Neural cell (in vitro differentiated cells): ENCODE data around the gene NPHP4.

ENCODE experiments used
- CTCF ChIP-seq: fragments of 450-650 bp; IDR thresholded peaks from 2 replicates; pipeline ENCODE4 v1.5.1; 2014; ENCODE audit warnings: antibody characterized with exemption, mild to moderate bottlenecking, moderate library complexity; ENCODE audit not compliant: poor library complexity, severe bottlenecking
- EP300 ChIP-seq: fragments of 450-650 bp; conservative IDR thresholded peaks from 2 replicates; pipeline ENCODE4 v1.6.1; 2014; ENCODE audit warnings: antibody characterized with exemption, mild to moderate bottlenecking, moderate library complexity; ENCODE audit not compliant: poor library complexity, severe bottlenecking
- EZH2 ChIP-seq: fragments of 200-600, 300-800 bp; shearing (Covaris generic), sonication (generic); IDR thresholded peaks from 2 replicates; pipeline ENCODE4 v1.6.1; 2014; ENCODE audit warnings: antibody characterized with exemption, low read length, borderline replicate concordance, mild to moderate bottlenecking; ENCODE audit not compliant: insufficient read depth, poor library complexity, severe bottlenecking
- POLR2AphosphoS5 ChIP-seq: IDR thresholded peaks from 2 replicates; pipeline ENCODE4 v1.6.1; 2012
- RAD21 ChIP-seq: fragments of 450-650 bp; conservative IDR thresholded peaks from 2 replicates; pipeline ENCODE4 v1.6.1; 2014; ENCODE audit warnings: antibody characterized with exemption, mild to moderate bottlenecking, moderate library complexity
- SMC3 ChIP-seq: fragments of 450-650 bp; conservative IDR thresholded peaks from 2 replicates; pipeline ENCODE4 v1.6.1; 2014; ENCODE audit warnings: antibody characterized with exemption, mild to moderate bottlenecking, moderate library complexity; ENCODE audit not compliant: poor library complexity
- TAF1 ChIP-seq: IDR thresholded peaks from 2 replicates; pipeline ENCODE4 v1.6.1; 2012; ENCODE audit warnings: low read depth
- TF ChIP-seq, protein P1 (sequence below): IDR thresholded peaks from 2 replicates; pipeline ENCODE4 v1.6.1; 2012; ENCODE audit warnings: borderline replicate concordance

GRCh38 chr1:5822726-5823125 is 169.5 kb downstream of the NPHP4 start:
- TF ChIP-seq CTCF: no peak
- TF ChIP-seq EZH2: no peak
- TF ChIP-seq, protein P1, sequence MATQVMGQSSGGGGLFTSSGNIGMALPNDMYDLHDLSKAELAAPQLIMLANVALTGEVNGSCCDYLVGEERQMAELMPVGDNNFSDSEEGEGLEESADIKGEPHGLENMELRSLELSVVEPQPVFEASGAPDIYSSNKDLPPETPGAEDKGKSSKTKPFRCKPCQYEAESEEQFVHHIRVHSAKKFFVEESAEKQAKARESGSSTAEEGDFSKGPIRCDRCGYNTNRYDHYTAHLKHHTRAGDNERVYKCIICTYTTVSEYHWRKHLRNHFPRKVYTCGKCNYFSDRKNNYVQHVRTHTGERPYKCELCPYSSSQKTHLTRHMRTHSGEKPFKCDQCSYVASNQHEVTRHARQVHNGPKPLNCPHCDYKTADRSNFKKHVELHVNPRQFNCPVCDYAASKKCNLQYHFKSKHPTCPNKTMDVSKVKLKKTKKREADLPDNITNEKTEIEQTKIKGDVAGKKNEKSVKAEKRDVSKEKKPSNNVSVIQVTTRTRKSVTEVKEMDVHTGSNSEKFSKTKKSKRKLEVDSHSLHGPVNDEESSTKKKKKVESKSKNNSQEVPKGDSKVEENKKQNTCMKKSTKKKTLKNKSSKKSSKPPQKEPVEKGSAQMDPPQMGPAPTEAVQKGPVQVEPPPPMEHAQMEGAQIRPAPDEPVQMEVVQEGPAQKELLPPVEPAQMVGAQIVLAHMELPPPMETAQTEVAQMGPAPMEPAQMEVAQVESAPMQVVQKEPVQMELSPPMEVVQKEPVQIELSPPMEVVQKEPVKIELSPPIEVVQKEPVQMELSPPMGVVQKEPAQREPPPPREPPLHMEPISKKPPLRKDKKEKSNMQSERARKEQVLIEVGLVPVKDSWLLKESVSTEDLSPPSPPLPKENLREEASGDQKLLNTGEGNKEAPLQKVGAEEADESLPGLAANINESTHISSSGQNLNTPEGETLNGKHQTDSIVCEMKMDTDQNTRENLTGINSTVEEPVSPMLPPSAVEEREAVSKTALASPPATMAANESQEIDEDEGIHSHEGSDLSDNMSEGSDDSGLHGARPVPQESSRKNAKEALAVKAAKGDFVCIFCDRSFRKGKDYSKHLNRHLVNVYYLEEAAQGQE: no peak
- TF ChIP-seq EP300: no peak
- TF ChIP-seq TAF1: no peak
- TF ChIP-seq RAD21: no peak
- TF ChIP-seq POLR2AphosphoS5: no peak
- no peak for TF ChIP-seq SMC3
